ENCODE measurements around the gene HSD11B1L.

The HSD11B1L gene

DNA sequence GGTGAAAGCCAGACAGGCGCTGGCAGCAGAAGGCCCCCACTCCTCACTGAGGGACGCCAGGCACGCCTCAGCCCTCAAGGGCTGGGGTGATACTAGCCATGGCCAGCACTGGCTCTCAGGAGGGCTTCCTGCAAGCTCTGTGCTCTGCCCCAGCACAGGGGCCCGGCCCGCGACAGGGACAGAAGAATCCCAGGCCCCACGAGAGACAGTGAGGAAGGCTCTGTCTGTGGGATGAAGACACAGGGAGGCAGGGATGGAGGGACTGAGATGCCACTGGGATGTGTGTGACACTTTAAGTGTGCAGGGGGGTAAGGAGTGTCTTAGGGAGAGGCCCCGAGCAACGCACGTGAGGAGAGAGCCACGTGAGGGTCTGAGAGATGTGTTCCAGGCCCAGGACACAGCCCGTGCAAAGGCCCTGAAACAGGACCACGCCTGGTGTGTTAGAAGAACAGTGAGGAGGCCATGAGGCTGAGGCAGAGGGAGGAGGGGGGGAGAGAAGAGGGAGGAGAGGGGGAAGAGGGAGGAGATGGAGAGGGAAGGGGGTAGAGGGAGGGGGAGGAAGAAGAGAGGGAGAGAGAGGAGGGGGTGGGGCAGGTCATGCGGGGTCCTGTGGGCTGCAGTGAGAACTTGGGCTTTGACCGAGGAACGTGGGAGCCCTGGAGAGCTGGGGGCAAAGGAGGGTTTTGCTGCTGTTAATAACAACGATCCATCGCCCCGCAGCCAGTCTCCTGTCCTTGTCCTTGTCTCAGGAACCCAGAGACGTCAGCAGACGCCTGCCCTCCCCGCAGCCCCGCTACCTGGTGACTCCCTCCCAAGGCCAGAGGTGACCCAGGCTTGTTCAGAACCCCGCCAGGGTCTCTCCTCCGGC lies 16.4 kb downstream of the HSD11B1L start (continued):
- TF ChIP-seq ZNF16 (tag by site-specific recombination; IDR thresholded peaks at IDR 0.05; ENCODE audit: low read depth) (peak; percentile 41; the same call in 1 of the 2 replicates), BCL11A (tag by site-specific recombination; IDR thresholded peaks at IDR 0.05; ENCODE audit: low read depth) (peak; percentile 69), ZNF24 (tag by site-specific recombination; IDR thresholded peaks at IDR 0.05) (peak; percentile 62; the same call in 1 of the 2 replicates), ZNF629 (tag by site-specific recombination; IDR thresholded peaks at IDR 0.05) (peak; percentile 59; the same call in 1 of the 2 replicates), GFI1B (tag by site-specific recombination; IDR thresholded peaks at IDR 0.05) (no peak), IKZF3 (tag by site-specific recombination; IDR thresholded peaks at IDR 0.05) (peak; percentile 74), ZNF76 (tag by site-specific recombination; IDR thresholded peaks at IDR 0.05; ENCODE audit: borderline replicate concordance, low read depth) (no peak), ZNF521 (tag by site-specific recombination; IDR thresholded peaks at IDR 0.05) (no peak), ZNF223 (tag by site-specific recombination; IDR thresholded peaks at IDR 0.05) (peak; percentile 97), ZNF239 (tag by site-specific recombination; IDR thresholded peaks at IDR 0.05) (peak; percentile 81; the same call in 1 of the 2 replicates), SP7 (tag by site-specific recombination; IDR thresholded peaks at IDR 0.05) (peak; percentile 31), ZEB2 (tag by site-specific recombination; IDR thresholded peaks at IDR 0.05) (peak; percentile 63; the same call in 1 of the 2 replicates), ZBTB8A (tag by site-specific recombination; IDR thresholded peaks at IDR 0.05) (peak; percentile 29; the same call in 1 of the 2 replicates), ZNF426 (tag by site-specific recombination; IDR thresholded peaks at IDR 0.05) (no peak), ZNF184 (tag by site-specific recombination; IDR thresholded peaks at IDR 0.05) (no peak), ZNF391 (tag by site-specific recombination; IDR thresholded peaks at IDR 0.05; ENCODE audit: borderline replicate concordance, low read depth) (peak; percentile 68; the same call in 1 of the 2 replicates), ZNF133 (tag by site-specific recombination; IDR thresholded peaks at IDR 0.05) (no peak), ZSCAN23 (tag by site-specific recombination; IDR thresholded peaks at IDR 0.05) (peak; percentile 64; the same call in 1 of the 2 replicates), ZNF610 (tag by site-specific recombination; IDR thresholded peaks at IDR 0.05; ENCODE audit: borderline replicate concordance) (peak; percentile 91; the same call in 1 of the 2 replicates), KLF1 (tag by site-specific recombination; IDR thresholded peaks at IDR 0.05) (peak; percentile 82), KLF7 (tag by site-specific recombination; IDR thresholded peaks at IDR 0.05; ENCODE audit: borderline replicate concordance) (peak; percentile 68; the same call in 1 of the 2 replicates)
- TF ChIP-seq, protein P1, sequence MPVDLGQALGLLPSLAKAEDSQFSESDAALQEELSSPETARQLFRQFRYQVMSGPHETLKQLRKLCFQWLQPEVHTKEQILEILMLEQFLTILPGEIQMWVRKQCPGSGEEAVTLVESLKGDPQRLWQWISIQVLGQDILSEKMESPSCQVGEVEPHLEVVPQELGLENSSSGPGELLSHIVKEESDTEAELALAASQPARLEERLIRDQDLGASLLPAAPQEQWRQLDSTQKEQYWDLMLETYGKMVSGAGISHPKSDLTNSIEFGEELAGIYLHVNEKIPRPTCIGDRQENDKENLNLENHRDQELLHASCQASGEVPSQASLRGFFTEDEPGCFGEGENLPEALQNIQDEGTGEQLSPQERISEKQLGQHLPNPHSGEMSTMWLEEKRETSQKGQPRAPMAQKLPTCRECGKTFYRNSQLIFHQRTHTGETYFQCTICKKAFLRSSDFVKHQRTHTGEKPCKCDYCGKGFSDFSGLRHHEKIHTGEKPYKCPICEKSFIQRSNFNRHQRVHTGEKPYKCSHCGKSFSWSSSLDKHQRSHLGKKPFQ (tag by site-specific recombination; IDR thresholded peaks at IDR 0.05) = peak; percentile 50; the same call in 1 of the 2 replicates
- TF ChIP-seq, protein P2, sequence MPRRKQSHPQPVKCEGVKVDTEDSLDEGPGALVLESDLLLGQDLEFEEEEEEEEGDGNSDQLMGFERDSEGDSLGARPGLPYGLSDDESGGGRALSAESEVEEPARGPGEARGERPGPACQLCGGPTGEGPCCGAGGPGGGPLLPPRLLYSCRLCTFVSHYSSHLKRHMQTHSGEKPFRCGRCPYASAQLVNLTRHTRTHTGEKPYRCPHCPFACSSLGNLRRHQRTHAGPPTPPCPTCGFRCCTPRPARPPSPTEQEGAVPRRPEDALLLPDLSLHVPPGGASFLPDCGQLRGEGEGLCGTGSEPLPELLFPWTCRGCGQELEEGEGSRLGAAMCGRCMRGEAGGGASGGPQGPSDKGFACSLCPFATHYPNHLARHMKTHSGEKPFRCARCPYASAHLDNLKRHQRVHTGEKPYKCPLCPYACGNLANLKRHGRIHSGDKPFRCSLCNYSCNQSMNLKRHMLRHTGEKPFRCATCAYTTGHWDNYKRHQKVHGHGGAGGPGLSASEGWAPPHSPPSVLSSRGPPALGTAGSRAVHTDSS (tag by site-specific recombination; IDR thresholded peaks at IDR 0.05) = peak; percentile 16
- TF ChIP-seq, protein P3, sequence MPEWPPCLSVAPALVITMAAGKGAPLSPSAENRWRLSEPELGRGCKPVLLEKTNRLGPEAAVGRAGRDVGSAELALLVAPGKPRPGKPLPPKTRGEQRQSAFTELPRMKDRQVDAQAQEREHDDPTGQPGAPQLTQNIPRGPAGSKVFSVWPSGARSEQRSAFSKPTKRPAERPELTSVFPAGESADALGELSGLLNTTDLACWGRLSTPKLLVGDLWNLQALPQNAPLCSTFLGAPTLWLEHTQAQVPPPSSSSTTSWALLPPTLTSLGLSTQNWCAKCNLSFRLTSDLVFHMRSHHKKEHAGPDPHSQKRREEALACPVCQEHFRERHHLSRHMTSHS (tag by site-specific recombination; IDR thresholded peaks at IDR 0.05) = no peak
- TF ChIP-seq, protein P4, sequence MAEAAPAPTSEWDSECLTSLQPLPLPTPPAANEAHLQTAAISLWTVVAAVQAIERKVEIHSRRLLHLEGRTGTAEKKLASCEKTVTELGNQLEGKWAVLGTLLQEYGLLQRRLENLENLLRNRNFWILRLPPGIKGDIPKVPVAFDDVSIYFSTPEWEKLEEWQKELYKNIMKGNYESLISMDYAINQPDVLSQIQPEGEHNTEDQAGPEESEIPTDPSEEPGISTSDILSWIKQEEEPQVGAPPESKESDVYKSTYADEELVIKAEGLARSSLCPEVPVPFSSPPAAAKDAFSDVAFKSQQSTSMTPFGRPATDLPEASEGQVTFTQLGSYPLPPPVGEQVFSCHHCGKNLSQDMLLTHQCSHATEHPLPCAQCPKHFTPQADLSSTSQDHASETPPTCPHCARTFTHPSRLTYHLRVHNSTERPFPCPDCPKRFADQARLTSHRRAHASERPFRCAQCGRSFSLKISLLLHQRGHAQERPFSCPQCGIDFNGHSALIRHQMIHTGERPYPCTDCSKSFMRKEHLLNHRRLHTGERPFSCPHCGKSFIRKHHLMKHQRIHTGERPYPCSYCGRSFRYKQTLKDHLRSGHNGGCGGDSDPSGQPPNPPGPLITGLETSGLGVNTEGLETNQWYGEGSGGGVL (tag by site-specific recombination; IDR thresholded peaks at IDR 0.05) = peak; percentile 97
- TF ChIP-seq, protein P5, sequence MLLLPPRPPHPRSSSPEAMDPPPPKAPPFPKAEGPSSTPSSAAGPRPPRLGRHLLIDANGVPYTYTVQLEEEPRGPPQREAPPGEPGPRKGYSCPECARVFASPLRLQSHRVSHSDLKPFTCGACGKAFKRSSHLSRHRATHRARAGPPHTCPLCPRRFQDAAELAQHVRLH (tag by site-specific recombination; IDR thresholded peaks at IDR 0.05) = peak; percentile 67; the same call in 1 of the 2 replicates
- TF ChIP-seq, protein P6, sequence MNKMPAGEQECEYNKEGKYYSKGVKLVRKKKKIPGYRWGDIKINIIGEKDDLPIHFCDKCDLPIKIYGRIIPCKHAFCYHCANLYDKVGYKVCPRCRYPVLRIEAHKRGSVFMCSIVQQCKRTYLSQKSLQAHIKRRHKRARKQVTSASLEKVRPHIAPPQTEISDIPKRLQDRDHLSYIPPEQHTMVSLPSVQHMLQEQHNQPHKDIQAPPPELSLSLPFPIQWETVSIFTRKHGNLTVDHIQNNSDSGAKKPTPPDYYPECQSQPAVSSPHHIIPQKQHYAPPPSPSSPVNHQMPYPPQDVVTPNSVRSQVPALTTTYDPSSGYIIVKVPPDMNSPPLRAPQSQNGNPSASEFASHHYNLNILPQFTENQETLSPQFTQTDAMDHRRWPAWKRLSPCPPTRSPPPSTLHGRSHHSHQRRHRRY (tag by site-specific recombination; IDR thresholded peaks at IDR 0.05) = no peak
- TF ChIP-seq, protein P7, sequence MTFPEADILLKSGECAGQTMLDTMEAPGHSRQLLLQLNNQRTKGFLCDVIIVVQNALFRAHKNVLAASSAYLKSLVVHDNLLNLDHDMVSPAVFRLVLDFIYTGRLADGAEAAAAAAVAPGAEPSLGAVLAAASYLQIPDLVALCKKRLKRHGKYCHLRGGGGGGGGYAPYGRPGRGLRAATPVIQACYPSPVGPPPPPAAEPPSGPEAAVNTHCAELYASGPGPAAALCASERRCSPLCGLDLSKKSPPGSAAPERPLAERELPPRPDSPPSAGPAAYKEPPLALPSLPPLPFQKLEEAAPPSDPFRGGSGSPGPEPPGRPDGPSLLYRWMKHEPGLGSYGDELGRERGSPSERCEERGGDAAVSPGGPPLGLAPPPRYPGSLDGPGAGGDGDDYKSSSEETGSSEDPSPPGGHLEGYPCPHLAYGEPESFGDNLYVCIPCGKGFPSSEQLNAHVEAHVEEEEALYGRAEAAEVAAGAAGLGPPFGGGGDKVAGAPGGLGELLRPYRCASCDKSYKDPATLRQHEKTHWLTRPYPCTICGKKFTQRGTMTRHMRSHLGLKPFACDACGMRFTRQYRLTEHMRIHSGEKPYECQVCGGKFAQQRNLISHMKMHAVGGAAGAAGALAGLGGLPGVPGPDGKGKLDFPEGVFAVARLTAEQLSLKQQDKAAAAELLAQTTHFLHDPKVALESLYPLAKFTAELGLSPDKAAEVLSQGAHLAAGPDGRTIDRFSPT (tag by site-specific recombination; IDR thresholded peaks at IDR 0.05) = 0 out of 2 replicates have a peak, but pooled peaks have one; percentile 68
